HepG2 (cell line): ENCODE measurements around the gene TSPAN31. TPM values are rescaled to one million over a fixed set of nuclear protein-coding genes. Genes with fewer than 3 reads are reported as not detected.

Experiments
- AHDC1 ChIP-seq: sonication (generic); formaldehyde crosslinking; IDR thresholded peaks from 2 replicates; pipeline ENCODE4 v1.5.1; 2020; ENCODE audit warnings: mild to moderate bottlenecking, missing genetic modification reagents, borderline replicate concordance
- ATM ChIP-seq: fragments of 450-650 bp; IDR thresholded peaks from 2 replicates; pipeline ENCODE4 v1.7.1; 2017; ENCODE audit warnings: mild to moderate bottlenecking, borderline replicate concordance
- ETV6 ChIP-seq: sonication (generic); formaldehyde crosslinking; conservative IDR thresholded peaks from 2 replicates; pipeline ENCODE4 v1.4.0; 2020; ENCODE audit warnings: missing genetic modification reagents
- GABPA ChIP-seq, 2 experiments: IDR thresholded peaks; 2 replicates each; pipeline ENCODE4 v1.6.1; 2011 to 2016; ENCODE audit warnings: low read depth in 2 of 2, low read length in 1 of 2, missing biosample characterization in 1 of 2, missing genetic modification characterization in 1 of 2
- JUN ChIP-seq: sonication (generic); formaldehyde crosslinking; IDR thresholded peaks from 2 replicates; pipeline ENCODE4 v1.4.0; 2020; ENCODE audit warnings: mild to moderate bottlenecking, missing genetic modification reagents
- KLF6 ChIP-seq: IDR thresholded peaks from 2 replicates; pipeline ENCODE4 v1.8.0; 2016; ENCODE audit warnings: missing biosample characterization, missing genetic modification reagents
- MED13 ChIP-seq: sonication (generic); formaldehyde crosslinking; IDR thresholded peaks from 2 replicates; pipeline ENCODE4 v1.5.0; 2020; ENCODE audit warnings: missing genetic modification reagents
- ONECUT2 ChIP-seq: sonication (generic); formaldehyde crosslinking; IDR thresholded peaks from 2 replicates; pipeline ENCODE4 v1.4.0; 2020; ENCODE audit warnings: missing genetic modification reagents
- SMYD3 ChIP-seq: sonication (generic); formaldehyde crosslinking; IDR thresholded peaks from 2 replicates; pipeline ENCODE4 v1.8.1; 2023; ENCODE audit warnings: mild to moderate bottlenecking, missing genetic modification reagents
- SP5 ChIP-seq: IDR thresholded peaks from 2 replicates; pipeline ENCODE4 v1.6.1; 2016; ENCODE audit warnings: low read depth, borderline replicate concordance
- TCF7L2 ChIP-seq: IDR thresholded peaks from 2 replicates; pipeline ENCODE4 v1.6.1; 2011; ENCODE audit warnings: mild to moderate bottlenecking, low read depth, low read length, moderate library complexity
- ZBTB1 ChIP-seq: sonication (generic); formaldehyde crosslinking; IDR thresholded peaks from 2 replicates; pipeline ENCODE4 v1.4.0; 2020; ENCODE audit warnings: missing genetic modification reagents, borderline replicate concordance
- ZFAT ChIP-seq: sonication (generic); formaldehyde crosslinking; conservative IDR thresholded peaks from 2 replicates; pipeline ENCODE4 v1.8.1; 2023; ENCODE audit warnings: missing genetic modification reagents, inconsistent platforms
- ZFP36L1 ChIP-seq: sonication (generic); formaldehyde crosslinking; IDR thresholded peaks from 2 replicates; pipeline ENCODE4 v1.8.0; 2022; ENCODE audit warnings: mild to moderate bottlenecking, missing genetic modification reagents, moderate library complexity
- ZNF292 ChIP-seq: sonication (generic); formaldehyde crosslinking; IDR thresholded peaks from 2 replicates; pipeline ENCODE4 v1.8.1; 2022; ENCODE audit warnings: mild to moderate bottlenecking, low read depth, missing genetic modification reagents, borderline replicate concordance
- ZNF629 ChIP-seq: sonication (generic); formaldehyde crosslinking; conservative IDR thresholded peaks from 2 replicates; pipeline ENCODE4 v1.5.0; 2020; ENCODE audit warnings: missing genetic modification reagents
- ZNF746 ChIP-seq: sonication (generic); formaldehyde crosslinking; IDR thresholded peaks from 2 replicates; pipeline ENCODE4 v1.8.0; 2022; ENCODE audit warnings: mild to moderate bottlenecking, missing genetic modification reagents
- ZZZ3 ChIP-seq: sonication (generic); formaldehyde crosslinking; IDR thresholded peaks from 2 replicates; pipeline ENCODE4 v1.4.0; 2020; ENCODE audit warnings: missing genetic modification reagents, mild to moderate bottlenecking, borderline replicate concordance
- polyA plus RNA-seq, 8 experiments: library from polyadenylated mRNA; depleted of rRNA in 3 of 8; stranded (reverse) in 7 of 8; unstranded in 1 of 8; fragments of >200 nt; fragmentation: Illumina TruSeq in 4 of 8; extraction: Trizol in 4 of 8; gene quantifications; 2 replicates each; pipeline versions ENCODE4 v1.2.1 to v1.2.3, GENCODE V29; 2011 to 2016; ENCODE audit warnings: low read depth in 4 of 8, missing spikeins in 1 of 8, mixed read lengths in 1 of 8; ENCODE audit not compliant: insufficient read depth in 1 of 8
- total RNA-seq, 5 experiments: library from RNA; depleted of rRNA; stranded (reverse); fragments of >200 nt; fragmentation: Illumina TruSeq; extraction: Trizol; gene quantifications; 2 replicates each; pipeline ENCODE4 v1.2.3, GENCODE V29; 2016; ENCODE audit warnings: low read depth in 1 of 5
- TF ChIP-seq, protein P1 (sequence below): IDR thresholded peaks from 2 replicates; pipeline ENCODE4 v1.6.1; 2018; ENCODE audit warnings: missing genetic modification reagents, mild to moderate bottlenecking, missing compliant biosample characterization

The TSPAN31 gene
- total and polyA plus RNA-seq, 2 of the 13 experiments (the other 11 are each of a cell fraction or from before 2014, with no cell fraction given): 10.4 to 24.6 TPM

GRCh38 chr12:57751788-57752667 lies 7.2 kb downstream of the TSPAN31 start, which contains the start of gene CDK4 (continued):
- TF ChIP-seq AHDC1 (CRISPR knock-in tag) (peak; percentile 74), ZNF746 (CRISPR knock-in tag) (peak; percentile 93), ZNF629 (CRISPR knock-in tag) (no peak), GABPA (IDR thresholded peaks at IDR 0.05; ENCODE audit: low read depth, low read length) (peak; percentile 71), GABPA (CRISPR knock-in tag; IDR thresholded peaks at IDR 0.05; ENCODE audit: low read depth) (peak; percentile 91), ZFP36L1 (CRISPR knock-in tag) (peak; percentile 94), ZFAT (no peak), ZBTB1 (no peak), ATM (no peak), JUN (peak; percentile 83; the same call in 1 of the 2 replicates), SP5 (CRISPR knock-in tag) (peak; percentile 92), TCF7L2 (no peak), ZZZ3 (CRISPR knock-in tag) (peak; percentile 94; the same call in 1 of the 2 replicates), MED13 (peak; percentile 65; the same call in 1 of the 2 replicates), KLF6 (CRISPR knock-in tag) (peak; percentile 82), SMYD3 (CRISPR knock-in tag) (peak; percentile 57; the same call in 1 of the 2 replicates), ETV6 (CRISPR knock-in tag) (peak; percentile 36; the same call in 1 of the 2 replicates), ZNF292 (no peak), ONECUT2 (CRISPR knock-in tag) (no peak; the same call in 1 of the 2 replicates)
- TF ChIP-seq, protein P1, sequence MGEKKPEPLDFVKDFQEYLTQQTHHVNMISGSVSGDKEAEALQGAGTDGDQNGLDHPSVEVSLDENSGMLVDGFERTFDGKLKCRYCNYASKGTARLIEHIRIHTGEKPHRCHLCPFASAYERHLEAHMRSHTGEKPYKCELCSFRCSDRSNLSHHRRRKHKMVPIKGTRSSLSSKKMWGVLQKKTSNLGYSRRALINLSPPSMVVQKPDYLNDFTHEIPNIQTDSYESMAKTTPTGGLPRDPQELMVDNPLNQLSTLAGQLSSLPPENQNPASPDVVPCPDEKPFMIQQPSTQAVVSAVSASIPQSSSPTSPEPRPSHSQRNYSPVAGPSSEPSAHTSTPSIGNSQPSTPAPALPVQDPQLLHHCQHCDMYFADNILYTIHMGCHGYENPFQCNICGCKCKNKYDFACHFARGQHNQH (CRISPR knock-in tag): peak; percentile 95
